ENCODE data around the gene ZC3H12A.

The ZC3H12A gene

GRCh38 chr1:37474697-37475379 lies 458 bp downstream of the ZC3H12A start:
- TF ChIP-seq TOX (CRISPR knock-in tag; IDR thresholded peaks at IDR 0.05; ENCODE audit: borderline replicate concordance) (no peak), CSDC2 (CRISPR knock-in tag; IDR thresholded peaks at IDR 0.05) (no peak), POU6F1 (CRISPR knock-in tag; IDR thresholded peaks at IDR 0.05; ENCODE audit: borderline replicate concordance, low read depth) (no peak), ZFP30 (CRISPR knock-in tag; IDR thresholded peaks at IDR 0.05) (no peak), ZNF8 (CRISPR knock-in tag; IDR thresholded peaks at IDR 0.05) (no peak), OSR1 (CRISPR knock-in tag; IDR thresholded peaks at IDR 0.05) (no peak), CSRNP3 (CRISPR knock-in tag; IDR thresholded peaks at IDR 0.05) (no peak), GLIS3 (CRISPR knock-in tag; IDR thresholded peaks at IDR 0.05) (no peak), ZFP3 (CRISPR knock-in tag; IDR thresholded peaks at IDR 0.05) (no peak), TCF4 (CRISPR knock-in tag; IDR thresholded peaks at IDR 0.05; ENCODE audit: borderline replicate concordance) (no peak)
- no peak for ATAC-seq

GRCh38 chr1:37475380-37476086 lies 1.2 kb downstream of the ZC3H12A start:
- ATAC-seq = no peak
- TF ChIP-seq SNAI2 (CRISPR knock-in tag; IDR thresholded peaks at IDR 0.05) (no peak), ESRRG (CRISPR knock-in tag; IDR thresholded peaks at IDR 0.05) (no peak), CSDC2 (CRISPR knock-in tag; IDR thresholded peaks at IDR 0.05) (no peak), ZNF8 (CRISPR knock-in tag; IDR thresholded peaks at IDR 0.05) (no peak), CSRNP3 (CRISPR knock-in tag; IDR thresholded peaks at IDR 0.05) (no peak), BACH2 (CRISPR knock-in tag; IDR thresholded peaks at IDR 0.05; ENCODE audit: borderline replicate concordance) (no peak), GLIS3 (CRISPR knock-in tag; IDR thresholded peaks at IDR 0.05) (no peak), ISL1 (CRISPR knock-in tag; IDR thresholded peaks at IDR 0.05) (no peak), ARNTL (CRISPR knock-in tag; IDR thresholded peaks at IDR 0.05; ENCODE audit: borderline replicate concordance, low read depth) (no peak), TCF4 (CRISPR knock-in tag; IDR thresholded peaks at IDR 0.05; ENCODE audit: borderline replicate concordance) (no peak), ZFP3 (CRISPR knock-in tag; IDR thresholded peaks at IDR 0.05) (no peak), ZC3H10 (CRISPR knock-in tag; IDR thresholded peaks at IDR 0.05) (no peak), CREB5 (CRISPR knock-in tag; IDR thresholded peaks at IDR 0.05; ENCODE audit: low read depth) (no peak), ZFP30 (CRISPR knock-in tag; IDR thresholded peaks at IDR 0.05) (no peak), ZNF70 (CRISPR knock-in tag; IDR thresholded peaks at IDR 0.05) (no peak), TOX (CRISPR knock-in tag; IDR thresholded peaks at IDR 0.05; ENCODE audit: borderline replicate concordance) (no peak)

- no peak for ATAC-seq
- TF ChIP-seq ESRRG (CRISPR knock-in tag; IDR thresholded peaks at IDR 0.05) (no peak), ZC3H10 (CRISPR knock-in tag; IDR thresholded peaks at IDR 0.05) (no peak), CSDC2 (CRISPR knock-in tag; IDR thresholded peaks at IDR 0.05) (no peak), PATZ1 (CRISPR knock-in tag; IDR thresholded peaks at IDR 0.05; ENCODE audit: borderline replicate concordance) (no peak), ZFP30 (CRISPR knock-in tag; IDR thresholded peaks at IDR 0.05) (no peak), OSR1 (CRISPR knock-in tag; IDR thresholded peaks at IDR 0.05) (no peak), CSRNP3 (CRISPR knock-in tag; IDR thresholded peaks at IDR 0.05) (no peak), GLIS3 (CRISPR knock-in tag; IDR thresholded peaks at IDR 0.05) (no peak), SNAI2 (CRISPR knock-in tag; IDR thresholded peaks at IDR 0.05) (no peak), ZNF8 (CRISPR knock-in tag; IDR thresholded peaks at IDR 0.05) (no peak), TOX (CRISPR knock-in tag; IDR thresholded peaks at IDR 0.05; ENCODE audit: borderline replicate concordance) (no peak), RARB (CRISPR knock-in tag; IDR thresholded peaks at IDR 0.05) (no peak), CREB5 (CRISPR knock-in tag; IDR thresholded peaks at IDR 0.05; ENCODE audit: low read depth) (no peak), PPARA (CRISPR knock-in tag; IDR thresholded peaks at IDR 0.05; ENCODE audit: borderline replicate concordance) (no peak)
These were observed 1.7 kb downstream of the ZC3H12A start for GRCh38 chr1:37476087-37476452.
